Measurements from ENCODE around the gene CBLN1. TPM values are rescaled to one million over a fixed set of nuclear protein-coding genes. Genes with fewer than 3 reads are reported as not detected.

CBLN1 gene
- total RNA-seq, 1 experiment from 2014 or later = 5.6 TPM

- Histone ChIP-seq H3K18ac (ENCODE audit: insufficient read length, low read depth, low read length) (no peak overlapping the region), H3K23me2 (ENCODE audit: insufficient read length, low read depth, low read length, poor library complexity, severe bottlenecking) (no peaks in the 10 kb centered on the region), H3K14ac (ENCODE audit: insufficient read depth, low read length) (no peak overlapping the region), H4K8ac (replicated peaks; ENCODE audit: insufficient read length, low read depth, low read length) (no peak overlapping the region), H2BK15ac (ENCODE audit: low read depth, low read length) (no peak overlapping the region), H3K4me2 (ENCODE audit: insufficient read depth, insufficient read length, low read length) (no peak overlapping the region), H3K56ac (ENCODE audit: insufficient read length, low read depth, low read length) (no peak overlapping the region), H2BK5ac (ENCODE audit: insufficient read length, low read length) (no peak overlapping the region), H3K23ac (ENCODE audit: insufficient read length, low read depth, low read length) (no peak overlapping the region), H3K79me1 (ENCODE audit: insufficient read depth, low read depth, low read length, poor library complexity, severe bottlenecking) (no peaks in the 10 kb centered on the region), H2AK5ac (ENCODE audit: insufficient read length, low read length) (no peak overlapping the region), H4K5ac (ENCODE audit: insufficient read length, low read depth, low read length) (no peak overlapping the region), H2BK12ac (ENCODE audit: insufficient read length, low read depth, low read length) (no peak overlapping the region), H3T11ph (ENCODE audit: low read length) (no peak overlapping the region), H3K79me2 (ENCODE audit: insufficient read depth, low read length) (no peaks in the 10 kb centered on the region), H4K91ac (ENCODE audit: insufficient read length, low read depth, low read length) (no peak overlapping the region), H3K9ac (ENCODE audit: extremely low read depth, insufficient read length, low read length) (no peak overlapping the region), H3K9me3 (ENCODE audit: control insufficient read depth, low read depth, low read length) (no peaks in the 10 kb centered on the region), H2AFZ (ENCODE audit: low read length) (no peak overlapping the region), H3K27me3 (ENCODE audit: insufficient read depth, low read length) (no peaks in the 10 kb centered on the region), H4K20me1 (ENCODE audit: control insufficient read depth, insufficient read depth, insufficient read length) (no peaks in the 10 kb centered on the region), H3K4ac (ENCODE audit: low read depth, low read length) (no peak overlapping the region), H3K4me1 (ENCODE audit: insufficient read depth, low read length) (0 out of 2 replicates have a peak, but pooled peaks cover 4% of the 10 kb centered on the region), H2BK20ac (ENCODE audit: low read depth, low read length, poor library complexity, severe bottlenecking) (no peak overlapping the region), H2BK120ac (ENCODE audit: low read depth, low read length, poor library complexity, severe bottlenecking) (no peak overlapping the region), H3K27ac (ENCODE audit: insufficient read length, low read depth, low read length) (no peak overlapping the region)
- H3K4me3 Mint-ChIP-seq = no peak overlapping the region
- H3K36me3 Mint-ChIP-seq (ENCODE audit: insufficient read depth in 1 of 3, low read depth in 3 of 3) = no peaks in the 10 kb centered on the region
- DNase-seq = no peak
- TF ChIP-seq, protein P1, sequence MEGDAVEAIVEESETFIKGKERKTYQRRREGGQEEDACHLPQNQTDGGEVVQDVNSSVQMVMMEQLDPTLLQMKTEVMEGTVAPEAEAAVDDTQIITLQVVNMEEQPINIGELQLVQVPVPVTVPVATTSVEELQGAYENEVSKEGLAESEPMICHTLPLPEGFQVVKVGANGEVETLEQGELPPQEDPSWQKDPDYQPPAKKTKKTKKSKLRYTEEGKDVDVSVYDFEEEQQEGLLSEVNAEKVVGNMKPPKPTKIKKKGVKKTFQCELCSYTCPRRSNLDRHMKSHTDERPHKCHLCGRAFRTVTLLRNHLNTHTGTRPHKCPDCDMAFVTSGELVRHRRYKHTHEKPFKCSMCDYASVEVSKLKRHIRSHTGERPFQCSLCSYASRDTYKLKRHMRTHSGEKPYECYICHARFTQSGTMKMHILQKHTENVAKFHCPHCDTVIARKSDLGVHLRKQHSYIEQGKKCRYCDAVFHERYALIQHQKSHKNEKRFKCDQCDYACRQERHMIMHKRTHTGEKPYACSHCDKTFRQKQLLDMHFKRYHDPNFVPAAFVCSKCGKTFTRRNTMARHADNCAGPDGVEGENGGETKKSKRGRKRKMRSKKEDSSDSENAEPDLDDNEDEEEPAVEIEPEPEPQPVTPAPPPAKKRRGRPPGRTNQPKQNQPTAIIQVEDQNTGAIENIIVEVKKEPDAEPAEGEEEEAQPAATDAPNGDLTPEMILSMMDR (conservative IDR thresholded peaks at IDR 0.05) = no peak
- H3K27me3 Mint-ChIP-seq (ENCODE audit: low read depth) = no peaks in the 10 kb centered on the region
- H3K4me1 Mint-ChIP-seq = peaks cover 17 to 21% of the 10 kb centered on the region in 2 experiments
- whole genome bisulfite sequencing (ENCODE audit: extremely low coverage, insufficient read length, low lambda C conversion rate) = no CpG with 5 or more reads among the region's 4 CpGs
- no peak overlapping the region for H3K27ac Mint-ChIP-seq
- H3K9me3 Mint-ChIP-seq = no peaks in the 10 kb centered on the region
Measured at GRCh38 chr16:49328325-49328724, 46.7 kb upstream of the CBLN1 start.

Measured in H9 (cell line).